HCT116 (cell line): ENCODE data around the gene SUGCT. TPM values are rescaled to one million over a fixed set of nuclear protein-coding genes. Genes with fewer than 3 reads are reported as not detected.

Source experiments
- ATAC-seq: fragments of 200-7000 bp; cut with Tn5 transposase; 2 replicates; pipeline ENCODE4 v1.9.1; 2020; ENCODE audit warnings: mild to moderate bottlenecking, moderate library complexity
- BruUV-seq: library from RNA; stranded (reverse); fragments of 400-500 nt; replicated peaks from 2 replicates; lab custom pipeline; 2021; lab: Mats Ljungman, UMichigan
- CTCF ChIA-PET: fragments of 300-600 bp; sonication (Branson Sonifier 250); formaldehyde crosslinking; loops from one replicate; lab custom pipeline; 2021; ENCODE audit warnings: antibody characterized with exemption; lab: Charles Lee
- POLR2A ChIA-PET: fragments of 300-600, 350-600 bp; sonication (Branson Sonifier 250); formaldehyde crosslinking; loops from one replicate; lab custom pipeline; 2021; ENCODE audit warnings: antibody characterized with exemption; lab: Charles Lee
- RAD21 ChIA-PET, 2 experiments: fragments of 300-600 bp; sonication (Branson Sonifier 250); formaldehyde crosslinking; loops; one replicate each; lab custom pipeline; 2023; ENCODE audit warnings: low total read pairs in 2 of 2; ENCODE audit not compliant: uncharacterized antibody in 2 of 2, unreplicated experiment in 2 of 2, low non-redundant PET in 1 of 2; lab: Charles Lee
- DNase-seq: peaks from one replicate; pipeline ENCODE4 v3.0.0-alpha.2; 2010; ENCODE audit warnings: low read depth, low spot score
- H2AFZ ChIP-seq: fragments of 200-600 bp; shearing (Covaris generic), sonication (generic); 2 replicates; pipeline ENCODE4 v1.6.1; 2017; ENCODE audit warnings: low read depth, mixed run types, mixed read lengths, antibody characterized with exemption, low read length; ENCODE audit not compliant: poor library complexity, severe bottlenecking
- H3K27ac ChIP-seq: 2 replicates; pipeline ENCODE4 v1.5.1; 2012; ENCODE audit warnings: low read depth, low read length
- H3K27me3 ChIP-seq: fragments of 200-600 bp; sonication (generic); 2 replicates; pipeline ENCODE4 v1.6.1; 2016; ENCODE audit warnings: mixed run types, low read length, mixed read lengths; ENCODE audit not compliant: insufficient read depth
- H3K36me3 ChIP-seq, 2 experiments: fragments of 200-500 bp in 1 of 2; fragments of 200-600 bp in 1 of 2; sonication (Bioruptor generic) in 1 of 2; sonication (generic) in 1 of 2; 2 replicates each; pipeline versions ENCODE4 v1.5.1 to v1.6.1; 2014 to 2016; ENCODE audit warnings: low read length in 2 of 2, inconsistent platforms in 1 of 2, mixed read lengths in 1 of 2, mixed run types in 1 of 2; ENCODE audit not compliant: insufficient read depth in 2 of 2, control insufficient read depth in 1 of 2
- H3K4me1 ChIP-seq, 2 experiments: fragments of 200-600 bp in 1 of 2; sonication (generic) in 1 of 2; 2 replicates each; pipeline versions ENCODE4 v1.5.1 to v1.6.1; 2012 to 2017; ENCODE audit warnings: low read length in 2 of 2, inconsistent platforms in 1 of 2, mild to moderate bottlenecking in 1 of 2, mixed read lengths in 1 of 2, mixed run types in 1 of 2, moderate library complexity in 1 of 2; ENCODE audit not compliant: insufficient read depth in 2 of 2, control insufficient read depth in 1 of 2
- H3K4me2 ChIP-seq: fragments of 200-600 bp; sonication (generic); 2 replicates; pipeline ENCODE4 v1.6.1; 2017; ENCODE audit warnings: mixed run types, low read length, mixed read lengths
- H3K4me3 ChIP-seq, 2 experiments: fragments of 200-600 bp in 1 of 2; sonication (generic) in 1 of 2; replicated peaks in 1 of 2; 2 replicates each; pipeline ENCODE4 v1.5.1; 2011 to 2016; ENCODE audit warnings: low read length in 2 of 2, control low read depth in 1 of 2, low read depth in 1 of 2, mild to moderate bottlenecking in 1 of 2, mixed read lengths in 1 of 2, mixed run types in 1 of 2
- H3K79me2 ChIP-seq: fragments of 200-600 bp; sonication (generic); 2 replicates; pipeline ENCODE4 v1.6.1; 2017; ENCODE audit warnings: mild to moderate bottlenecking, mixed run types, low read length, moderate library complexity, mixed read lengths; ENCODE audit not compliant: insufficient read depth
- H3K9ac ChIP-seq: fragments of 200-600 bp; sonication (generic); 2 replicates; pipeline ENCODE4 v1.6.1; 2016; ENCODE audit warnings: low read length, mixed read lengths
- H3K9me2 ChIP-seq: fragments of 200-600 bp; sonication (generic), shearing (Covaris generic); 2 replicates; pipeline ENCODE4 v1.6.1; 2017; ENCODE audit warnings: mixed run types, mild to moderate bottlenecking, moderate library complexity; ENCODE audit not compliant: insufficient read depth
- H3K9me3 ChIP-seq, 2 experiments: fragments of 200-500 bp in 1 of 2; fragments of 200-600 bp in 1 of 2; sonication (Bioruptor generic) in 1 of 2; sonication (generic) in 1 of 2; 2 replicates each; pipeline ENCODE4 v1.6.1; 2014 to 2017; ENCODE audit warnings: low read length in 2 of 2, mixed read lengths in 2 of 2, inconsistent platforms in 1 of 2, low read depth in 1 of 2, mild to moderate bottlenecking in 1 of 2, mixed run types in 1 of 2, moderate library complexity in 1 of 2; ENCODE audit not compliant: control insufficient read depth in 1 of 2, insufficient read depth in 1 of 2
- H4K20me1 ChIP-seq: fragments of 200-600 bp; sonication (generic), shearing (Covaris generic); 2 replicates; pipeline ENCODE4 v1.6.1; 2017; ENCODE audit warnings: mixed run types, mild to moderate bottlenecking, moderate library complexity; ENCODE audit not compliant: insufficient read depth
- CBX3 ChIP-seq: IDR thresholded peaks from 2 replicates; pipeline ENCODE4 v1.6.1; 2012; ENCODE audit warnings: low read depth
- EGR1 ChIP-seq: IDR thresholded peaks from 2 replicates; pipeline ENCODE4 v1.6.1; 2012; ENCODE audit warnings: low read depth
- ELF1 ChIP-seq: IDR thresholded peaks from 2 replicates; pipeline ENCODE4 v1.6.1; 2012; ENCODE audit warnings: low read depth, borderline replicate concordance
- MAX ChIP-seq: IDR thresholded peaks from 2 replicates; pipeline ENCODE4 v1.6.1; 2012
- RAD21 ChIP-seq: IDR thresholded peaks from 2 replicates; pipeline ENCODE4 v1.6.1; 2012; ENCODE audit warnings: low read depth, mild to moderate bottlenecking
- SP1 ChIP-seq: IDR thresholded peaks from 2 replicates; pipeline ENCODE4 v1.6.1; 2012; ENCODE audit warnings: low read depth
- SRF ChIP-seq: IDR thresholded peaks from 2 replicates; pipeline ENCODE4 v1.6.1; 2012; ENCODE audit warnings: low read depth
- ZBTB33 ChIP-seq: IDR thresholded peaks from 2 replicates; pipeline ENCODE4 v1.6.1; 2011; ENCODE audit warnings: mild to moderate bottlenecking, low read length, moderate library complexity; ENCODE audit not compliant: insufficient replicate concordance; ENCODE audit errors: extremely low read depth
- ZFX ChIP-seq: fragments of 450-650 bp; IDR thresholded peaks from 2 replicates; pipeline ENCODE4 v1.6.1; 2017
- ZNF274 ChIP-seq: fragments of 200-500 bp; sonication (Bioruptor generic); IDR thresholded peaks from 2 replicates; pipeline ENCODE4 v1.6.1; 2014; ENCODE audit warnings: mild to moderate bottlenecking, low read depth, low read length, inconsistent platforms
- intact Hi-C: fragments of 100-400 bp; cut with micrococcal nuclease; formaldehyde crosslinking; loops from 2 replicates; pipeline ENCODE4 v1.10.0; 2022
- total RNA-seq: library from RNA; stranded (reverse); gene quantifications from one replicate; pipeline ENCODE4 v1.2.1, GENCODE V29; 2021; ENCODE audit not compliant: unreplicated experiment

SUGCT gene
- total RNA-seq, 1 experiment from 2014 or later, result 4.4 TPM

GRCh38 chr7:40211276-40212003, 76.6 kb downstream of the SUGCT start:
- H3K9ac ChIP-seq, result no peak overlapping the region
- no peak overlapping the region for H3K4me3 ChIP-seq
- ChIA-PET CTCF (no interaction called here), POLR2A (no interaction called here), RAD21 (no interaction called here)
- H2AFZ ChIP-seq, result no peak overlapping the region
- H3K27ac ChIP-seq, result no peak overlapping the region
- no peaks in the 10 kb centered on the region for H4K20me1 ChIP-seq
- ATAC-seq, result no peak
- H3K9me3 ChIP-seq, result no peaks in the 10 kb centered on the region
- no TSS peak for BruUV-seq
- H3K9me2 ChIP-seq, result no peaks in the 10 kb centered on the region
- TF ChIP-seq MAX, result no peak
- no peak for TF ChIP-seq ZBTB33
- TF ChIP-seq RAD21, result no peak
- no peak for TF ChIP-seq ELF1
- no peak for TF ChIP-seq SP1
- TF ChIP-seq ZNF274, result no peak
- no peak for TF ChIP-seq CBX3
- no peak for TF ChIP-seq EGR1
- no peak for TF ChIP-seq ZFX
- no peak for TF ChIP-seq SRF
- H3K4me2 ChIP-seq, result no peak overlapping the region
- H3K79me2 ChIP-seq, result no peaks in the 10 kb centered on the region
- intact Hi-C loops, result no loop called here
- no peaks in the 10 kb centered on the region for H3K36me3 ChIP-seq
- no peak for DNase-seq
- no peaks in the 10 kb centered on the region for H3K27me3 ChIP-seq
- no peaks in the 10 kb centered on the region for H3K4me1 ChIP-seq
